HG02623 (cell line): ENCODE data around the gene TMEM178B.

Source experiments
- ATAC-seq: cut with Tn5 transposase; IDR thresholded peaks from one replicate; pipeline ENCODE4 v1.9.1; 2021; ENCODE audit warnings: moderate library complexity; ENCODE audit not compliant: unreplicated experiment

Gene TMEM178B

DNA sequence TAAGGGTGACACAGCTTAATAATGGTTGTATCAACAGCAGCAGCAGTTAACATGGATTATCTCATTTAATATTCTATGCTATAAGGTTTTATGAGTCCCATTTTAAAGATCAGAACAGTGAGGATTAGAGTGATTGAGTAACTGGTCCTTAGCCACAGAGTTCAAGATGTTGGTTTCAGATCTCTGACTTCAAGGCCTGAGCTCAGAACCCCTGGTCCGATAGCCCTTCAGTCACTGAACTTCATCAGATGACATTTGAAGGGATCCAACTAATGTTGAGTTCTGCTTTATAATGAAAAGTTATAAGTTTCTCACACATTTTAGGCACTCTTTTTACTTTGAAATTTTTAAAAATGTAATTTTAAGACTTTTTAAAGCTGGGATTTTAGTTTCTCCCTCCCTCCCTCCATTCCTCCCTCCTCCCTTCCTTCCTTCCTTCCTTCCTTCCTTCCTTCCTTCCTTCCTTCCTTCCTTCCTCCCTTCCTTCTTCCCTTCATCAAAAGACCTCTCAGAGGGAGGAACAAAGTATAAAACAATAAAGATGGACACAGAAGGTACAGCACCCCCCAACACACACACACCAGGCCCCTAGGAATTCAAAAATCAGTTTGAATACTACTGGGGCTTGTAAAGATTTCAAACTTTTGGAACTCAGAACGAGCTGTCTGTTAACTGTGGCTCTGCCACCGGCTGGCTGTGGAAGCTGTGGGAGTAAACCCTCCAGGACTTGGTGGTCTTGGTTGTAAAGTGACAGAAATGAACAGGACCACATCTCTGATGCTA lies 270.5 kb downstream of the TMEM178B start:
- no peak for ATAC-seq

DNA sequence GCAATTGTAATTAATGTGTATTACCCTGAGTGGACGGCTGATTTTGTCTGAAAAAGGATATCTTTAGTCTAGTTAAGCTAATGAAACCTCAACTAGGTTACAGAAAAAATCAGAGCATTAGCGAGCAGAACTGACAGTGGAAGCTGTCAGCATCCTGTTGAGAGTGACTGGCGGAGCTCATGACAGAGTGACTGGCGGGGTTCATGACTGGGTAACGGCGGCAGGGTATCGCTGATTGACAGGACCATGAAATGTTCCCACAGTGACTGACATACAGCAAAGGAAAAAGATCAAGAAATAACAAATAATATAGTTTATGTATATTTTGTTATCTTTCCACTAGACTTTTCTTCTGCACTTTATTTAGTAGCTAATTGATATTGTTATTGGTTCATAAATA lies 274.9 kb downstream of the TMEM178B start:
- ATAC-seq: no peak

DNA sequence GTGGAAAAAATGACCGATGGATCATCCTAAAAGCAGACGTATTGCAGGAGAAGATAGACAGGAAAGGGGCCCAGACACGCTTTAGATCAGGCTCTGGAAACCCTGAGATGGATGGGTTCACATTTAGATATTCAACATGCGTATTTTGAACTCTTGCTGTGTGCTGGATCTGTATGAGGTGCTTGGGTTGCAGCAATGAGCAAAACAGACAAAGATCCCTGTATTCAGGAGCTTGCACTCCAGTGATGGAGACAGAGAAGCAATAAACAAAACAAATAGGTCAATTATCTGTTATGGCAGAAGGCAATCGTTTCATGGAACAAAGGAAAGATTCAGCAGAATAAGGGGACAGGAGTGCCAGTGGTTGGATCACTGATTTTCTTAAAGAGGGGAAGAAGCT lies 275.5 kb downstream of the TMEM178B start:
- no peak for ATAC-seq

DNA sequence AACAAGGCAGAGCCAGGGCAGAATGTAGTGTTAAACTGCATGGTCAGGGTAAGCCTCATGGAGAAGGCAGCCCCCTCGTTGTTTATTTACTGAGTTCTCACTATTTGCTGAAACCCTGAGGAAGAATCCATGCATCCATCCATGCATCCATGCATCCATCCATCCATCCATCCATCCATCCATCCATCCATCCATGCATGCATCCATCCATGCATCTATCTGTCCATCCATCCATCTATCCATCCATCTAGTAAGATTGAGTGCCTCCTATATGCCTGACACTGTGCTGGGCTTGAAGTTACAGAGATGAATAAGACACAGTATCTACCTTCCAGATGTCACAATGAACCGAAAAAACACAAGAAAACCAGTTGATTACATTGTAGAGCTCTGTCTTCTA lies 275.9 kb downstream of the TMEM178B start:
- ATAC-seq: no peak

DNA sequence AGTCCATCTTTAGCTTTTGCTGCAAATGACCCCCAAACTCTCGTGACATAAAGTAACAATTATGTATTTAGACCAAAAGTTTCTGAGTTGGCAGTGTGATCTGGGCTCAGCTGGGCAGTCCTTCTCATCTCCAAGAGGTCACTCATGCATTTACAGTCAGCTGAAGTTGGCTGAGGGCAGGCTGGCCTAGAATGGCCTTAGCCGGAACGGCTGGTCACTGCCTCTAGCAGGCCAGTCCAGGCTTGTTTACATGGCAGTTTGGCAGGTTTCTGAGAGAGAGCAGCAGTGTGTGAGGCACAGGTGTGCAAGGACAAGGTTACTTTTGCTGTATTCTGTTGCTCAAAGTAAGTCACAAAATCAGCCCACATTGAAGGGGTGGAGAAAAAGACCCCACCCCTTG lies 277.3 kb downstream of the TMEM178B start:
- ATAC-seq: no peak

DNA sequence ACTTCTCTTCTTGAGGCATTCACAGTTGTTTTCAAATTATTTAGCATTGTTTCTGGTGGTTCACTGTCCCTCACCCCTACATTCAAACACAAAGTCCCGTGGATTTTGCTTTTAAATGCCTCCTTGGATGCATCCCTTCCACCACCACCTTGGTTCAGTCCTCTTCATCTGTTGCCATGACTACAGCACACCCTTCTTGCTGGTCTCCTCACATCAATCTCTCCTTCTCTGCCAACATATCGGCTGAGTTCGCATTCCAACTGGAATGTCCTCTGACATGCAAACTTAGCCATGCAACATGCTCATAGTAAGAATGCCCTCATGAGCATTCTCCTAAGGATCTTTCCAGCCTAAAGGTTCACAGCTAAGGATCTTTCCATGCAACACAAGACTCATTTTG lies 279.1 kb downstream of the TMEM178B start:
- no peak for ATAC-seq

DNA sequence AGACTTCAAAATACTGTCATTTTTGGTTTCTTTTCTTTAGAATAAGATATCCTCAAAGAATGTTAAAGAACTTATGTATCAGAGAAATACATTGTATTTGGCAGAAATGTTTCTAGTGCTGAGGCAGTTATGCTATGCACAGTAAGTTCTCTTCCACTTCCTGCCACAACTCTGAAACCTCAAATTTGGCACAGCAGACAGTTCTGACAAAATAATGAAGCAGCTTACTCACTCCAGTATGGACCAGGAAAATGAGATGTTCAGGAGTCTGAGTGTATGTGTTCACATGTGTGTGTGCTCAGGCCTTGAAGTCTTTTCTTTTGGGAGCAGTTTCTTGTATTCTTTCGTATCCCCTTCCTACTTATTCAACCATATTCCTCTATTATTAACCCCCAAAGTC lies 280.4 kb downstream of the TMEM178B start:
- no peak for ATAC-seq

DNA sequence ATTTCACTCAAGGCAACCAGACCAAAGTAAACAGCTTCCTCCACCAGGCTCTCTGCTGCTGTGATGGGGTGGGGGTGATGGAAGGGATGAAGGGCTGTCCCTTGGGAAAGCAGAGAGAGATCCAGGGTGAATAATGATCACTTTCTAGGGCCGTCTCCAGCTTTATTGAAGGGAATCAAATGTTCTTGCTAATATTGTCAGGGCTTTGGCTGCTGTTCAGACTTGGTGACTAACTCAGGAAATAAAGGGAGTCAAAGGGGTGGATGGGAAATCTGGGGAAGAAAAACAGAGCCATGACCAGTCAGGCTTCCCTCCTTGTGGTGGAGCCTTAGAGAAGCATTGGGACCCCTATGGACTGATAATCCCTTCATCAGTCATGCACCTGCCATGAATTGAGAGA lies 281.2 kb downstream of the TMEM178B start:
- no peak for ATAC-seq

DNA sequence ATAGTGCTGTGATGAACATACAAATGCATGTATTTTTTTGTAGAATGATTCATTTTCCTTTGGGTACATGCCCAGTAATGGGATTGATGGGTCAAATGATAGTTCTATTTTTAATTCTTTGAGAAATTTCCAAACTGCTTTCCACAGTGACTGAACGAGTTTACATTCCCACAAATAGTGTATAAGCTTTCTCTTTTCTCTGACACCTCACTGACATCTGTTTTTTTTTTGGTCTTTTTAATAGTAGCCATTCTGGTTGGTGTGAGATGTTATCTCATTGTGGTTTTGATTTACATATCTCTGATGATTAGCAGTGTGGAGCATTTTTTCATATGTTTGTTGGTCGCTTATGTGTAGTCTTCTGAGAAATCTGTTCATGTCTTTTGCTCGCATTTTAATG lies 282.3 kb downstream of the TMEM178B start:
- no peak for ATAC-seq

DNA sequence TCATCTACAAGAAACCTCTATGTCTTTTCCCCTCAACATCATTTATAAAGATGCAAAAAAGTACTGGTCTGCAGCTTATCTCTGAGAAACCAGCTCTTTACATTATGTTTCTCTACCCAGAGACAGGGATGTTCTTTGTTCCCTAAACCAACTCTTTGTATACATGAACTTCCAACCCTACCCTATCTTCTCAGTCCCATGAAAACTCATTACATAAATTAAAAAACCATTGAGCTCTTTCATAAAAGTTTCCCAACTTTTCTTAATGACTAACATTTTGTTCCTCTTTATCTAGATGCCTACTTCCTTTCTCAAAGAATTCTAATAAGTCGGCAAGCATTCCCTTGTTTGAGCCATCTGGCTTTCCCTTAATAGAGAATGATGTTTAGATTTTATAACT lies 284.5 kb downstream of the TMEM178B start:
- no peak for ATAC-seq

DNA sequence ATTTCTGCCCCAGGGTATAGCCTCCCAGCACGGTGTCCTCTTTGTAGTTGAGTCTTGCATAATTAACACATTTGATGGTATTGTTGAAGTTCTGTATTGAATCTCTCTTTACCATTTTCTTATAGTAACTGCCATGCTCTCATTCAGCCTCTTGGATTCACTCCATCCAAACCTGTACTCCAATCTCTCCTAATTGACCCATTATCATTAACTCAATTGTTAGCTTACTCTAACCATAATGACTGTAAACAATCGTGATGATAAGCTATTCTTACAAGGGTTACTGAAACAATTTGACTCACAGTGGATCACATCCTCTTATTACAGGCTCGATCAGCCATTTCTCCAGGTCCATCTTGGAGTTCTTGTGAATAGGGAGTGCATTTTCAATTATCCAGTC lies 285.4 kb downstream of the TMEM178B start:
- no peak for ATAC-seq

DNA sequence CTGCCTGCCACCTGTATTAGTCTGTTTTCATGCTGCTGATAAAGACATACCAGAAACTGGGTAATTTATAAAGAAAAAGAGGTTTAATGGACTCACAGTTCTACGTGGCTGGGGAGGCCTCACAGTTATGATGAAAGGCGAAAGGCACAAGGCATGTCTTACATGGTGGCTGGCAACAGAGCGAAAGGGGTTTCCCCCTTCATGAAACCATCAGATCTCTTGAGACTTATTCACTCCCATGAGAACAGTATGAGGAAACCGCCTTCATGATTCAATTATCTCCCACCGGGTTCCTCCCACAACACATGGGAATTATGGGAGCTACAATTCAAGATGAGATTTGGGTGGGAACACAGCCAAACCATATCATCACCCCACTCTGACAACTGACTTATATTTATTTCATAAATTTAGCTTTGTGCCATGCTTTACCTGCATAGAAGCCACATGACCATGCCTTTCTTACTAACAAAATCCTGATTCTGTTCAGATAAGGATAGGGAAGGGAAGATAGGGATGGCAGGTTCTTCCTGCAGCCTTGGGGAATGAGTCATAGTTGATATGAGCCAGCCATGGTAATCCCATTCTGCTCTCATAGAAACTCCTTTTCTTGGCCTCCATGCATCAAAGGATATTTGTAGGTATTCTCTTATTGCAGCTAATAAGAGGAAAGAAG lies 286.0 kb downstream of the TMEM178B start:
- no peak for ATAC-seq

DNA sequence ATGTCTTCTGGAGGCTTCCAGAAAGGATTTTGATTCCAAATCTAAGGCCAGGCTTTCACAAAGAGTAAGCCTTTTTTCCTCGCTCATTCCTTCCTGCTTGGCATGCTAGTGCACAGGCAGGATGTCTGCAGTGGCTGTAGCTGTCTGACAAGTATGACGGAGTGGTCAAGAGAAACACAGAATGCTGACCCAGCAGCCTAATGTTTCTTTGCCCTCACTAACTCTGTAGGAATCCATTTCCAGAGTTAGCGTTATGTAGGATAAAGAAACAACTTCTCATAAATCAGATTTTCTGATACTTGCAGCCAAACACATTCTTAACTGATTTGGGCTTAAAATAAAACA lies 286.5 kb downstream of the TMEM178B start:
- no peak for ATAC-seq

DNA sequence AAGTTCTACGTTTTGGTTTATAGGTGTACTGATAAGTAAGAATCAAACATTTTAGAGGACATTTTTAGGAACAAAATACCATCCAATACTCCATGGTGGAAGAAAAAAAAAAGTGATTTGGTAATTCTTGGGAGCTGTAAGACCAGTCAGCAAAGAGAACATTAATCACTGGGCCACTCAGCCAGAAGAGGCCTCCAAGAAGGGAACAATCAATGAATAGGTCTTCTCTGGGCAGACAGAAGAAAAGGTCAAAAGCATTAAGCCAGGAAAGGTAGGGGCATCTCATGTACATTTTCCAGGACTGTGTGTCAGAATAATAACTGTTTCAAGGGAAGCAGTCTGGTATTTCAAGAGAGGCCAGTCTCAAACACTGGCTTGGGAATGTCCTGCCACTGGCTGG lies 286.9 kb downstream of the TMEM178B start:
- ATAC-seq: no peak

DNA sequence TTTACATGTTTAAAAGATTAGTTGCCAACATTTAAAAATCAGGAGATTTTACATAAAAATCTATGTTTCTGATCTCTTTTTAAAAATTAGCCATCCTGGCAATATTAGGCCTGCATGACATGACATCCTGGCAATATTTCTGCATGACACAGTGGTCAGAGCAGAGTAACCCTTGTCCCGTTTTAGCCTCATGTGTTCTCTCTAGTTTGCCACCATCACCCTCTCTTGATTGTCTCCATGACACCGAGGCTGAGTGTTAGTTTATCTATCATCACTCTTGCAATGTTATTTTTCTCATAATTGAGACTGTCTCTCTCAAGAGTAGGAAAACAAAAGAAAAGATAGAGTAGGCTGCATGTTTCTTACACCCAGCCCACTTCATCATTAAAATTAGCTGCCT lies 287.6 kb downstream of the TMEM178B start:
- ATAC-seq: no peak

DNA sequence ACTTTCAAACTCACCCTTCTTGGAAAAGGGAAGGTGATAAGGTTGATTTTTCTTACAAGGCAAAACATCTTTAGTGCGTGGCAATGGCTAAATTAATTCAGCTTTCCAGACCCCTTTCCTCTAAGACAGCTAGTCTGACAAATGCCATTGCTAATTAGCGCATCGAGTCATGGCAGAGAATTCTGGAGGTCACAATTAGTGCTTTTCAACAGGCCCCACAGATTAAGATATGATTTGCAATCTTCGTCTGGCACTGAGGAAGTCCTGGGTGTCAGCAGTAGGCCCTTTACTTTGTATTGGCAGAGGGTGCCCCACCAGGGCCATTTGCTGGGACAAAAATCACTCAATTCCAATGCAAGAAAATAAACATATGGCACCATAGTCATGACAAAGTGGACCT lies 288.1 kb downstream of the TMEM178B start:
- ATAC-seq: no peak

DNA sequence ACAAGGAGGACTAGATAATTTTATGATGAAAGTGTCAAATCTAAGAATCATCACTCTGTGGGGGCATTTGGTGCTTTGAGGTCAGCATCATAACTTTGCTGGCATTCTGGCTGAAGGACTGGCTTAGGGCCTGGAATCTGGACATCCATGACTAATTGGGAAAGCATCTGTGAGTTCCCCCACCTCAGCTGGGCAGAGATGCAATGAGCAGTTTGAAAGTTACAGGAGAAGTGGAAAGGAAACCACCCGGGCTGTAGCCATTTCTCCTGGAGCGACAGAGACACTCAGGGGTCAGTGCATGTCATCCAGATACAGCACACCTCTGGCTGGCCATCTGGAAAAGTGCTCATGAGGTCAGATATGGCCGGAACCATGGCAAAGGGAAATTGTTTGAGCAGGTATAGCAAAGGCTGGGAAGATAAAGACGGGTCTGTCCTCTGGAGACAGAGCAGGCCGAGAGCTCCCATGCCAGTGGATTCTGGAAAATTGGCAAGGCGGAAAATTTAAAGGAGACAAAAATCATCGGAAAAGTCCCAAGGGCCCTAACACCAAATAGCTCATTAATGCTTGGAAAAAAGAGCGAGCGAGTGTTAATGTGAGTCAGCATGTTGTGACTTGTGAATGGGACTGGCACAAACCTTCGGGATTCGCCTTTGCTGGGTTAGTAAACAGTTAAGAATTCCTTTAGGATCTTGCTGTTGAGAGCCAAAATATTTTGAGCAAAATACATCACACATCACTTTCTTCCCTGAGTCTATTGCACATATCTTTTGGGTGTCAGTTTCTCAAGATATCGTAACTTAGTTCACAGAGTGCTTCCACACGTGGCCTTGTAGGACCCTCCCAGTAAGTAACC lies 288.9 kb downstream of the TMEM178B start:
- ATAC-seq: no peak

DNA sequence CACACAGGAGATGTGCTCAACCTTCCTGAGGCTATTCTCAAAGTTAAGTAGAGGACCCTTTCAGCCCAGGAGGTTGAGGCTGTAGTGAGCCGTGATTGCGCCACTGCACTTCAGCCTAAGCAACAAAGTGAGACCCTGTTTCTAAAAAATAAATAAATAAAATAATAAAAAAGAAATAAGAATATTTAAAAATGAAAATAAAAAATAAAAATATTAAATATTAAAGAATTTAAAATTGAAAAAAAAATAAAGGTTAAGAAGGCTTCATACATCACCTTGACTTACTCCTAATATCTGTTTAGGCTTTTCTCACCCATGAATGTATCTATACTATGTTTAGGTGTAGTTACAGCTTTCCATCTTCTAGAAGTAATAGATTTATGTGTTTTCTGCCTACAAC lies 289.9 kb downstream of the TMEM178B start:
- no peak for ATAC-seq

DNA sequence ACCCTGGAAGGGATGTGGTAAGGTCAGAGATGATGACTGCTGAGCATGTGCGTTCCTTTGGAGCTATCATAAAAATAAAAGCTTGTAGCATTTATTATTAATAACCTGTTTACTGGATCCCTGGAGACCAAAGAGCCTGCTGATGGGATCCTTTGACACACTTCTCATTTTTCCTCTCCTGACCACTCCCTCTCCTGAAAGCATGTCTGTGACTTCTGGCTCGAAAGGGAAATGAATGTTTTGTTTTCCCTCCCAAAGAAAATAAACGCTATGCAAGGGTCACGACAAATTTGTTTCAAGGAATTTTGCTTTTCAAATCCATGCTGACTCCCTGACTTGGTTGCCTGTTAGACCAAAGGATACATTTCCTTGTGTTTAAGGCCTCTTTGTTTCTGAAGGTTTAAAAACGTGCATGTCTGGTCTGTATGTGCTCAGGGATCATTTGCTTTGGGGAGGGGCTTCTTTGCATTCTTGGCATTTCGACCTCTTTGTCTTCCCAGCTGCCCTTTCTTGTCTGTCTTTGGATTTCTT lies 292.3 kb downstream of the TMEM178B start:
- no peak for ATAC-seq

DNA sequence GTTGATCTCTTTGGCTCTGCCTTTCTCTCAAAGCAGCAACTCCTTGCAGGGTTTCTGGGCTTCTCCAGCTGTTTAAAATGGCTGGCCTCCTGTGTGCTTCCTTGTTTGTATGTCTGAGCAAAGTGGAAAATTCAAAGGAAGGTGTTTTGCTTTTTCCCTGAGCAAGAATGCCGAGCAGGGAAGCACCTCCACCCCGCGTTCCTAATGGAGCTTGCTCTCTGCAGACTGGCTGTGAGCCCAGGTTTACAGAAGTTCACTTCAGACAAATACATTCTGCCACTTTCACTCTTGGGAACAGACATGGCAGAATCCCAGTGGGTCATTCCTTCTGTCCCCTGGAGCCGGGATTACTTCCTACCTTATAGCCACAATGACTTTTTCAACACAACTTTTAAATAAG lies 295.6 kb downstream of the TMEM178B start:
- no peak for ATAC-seq

DNA sequence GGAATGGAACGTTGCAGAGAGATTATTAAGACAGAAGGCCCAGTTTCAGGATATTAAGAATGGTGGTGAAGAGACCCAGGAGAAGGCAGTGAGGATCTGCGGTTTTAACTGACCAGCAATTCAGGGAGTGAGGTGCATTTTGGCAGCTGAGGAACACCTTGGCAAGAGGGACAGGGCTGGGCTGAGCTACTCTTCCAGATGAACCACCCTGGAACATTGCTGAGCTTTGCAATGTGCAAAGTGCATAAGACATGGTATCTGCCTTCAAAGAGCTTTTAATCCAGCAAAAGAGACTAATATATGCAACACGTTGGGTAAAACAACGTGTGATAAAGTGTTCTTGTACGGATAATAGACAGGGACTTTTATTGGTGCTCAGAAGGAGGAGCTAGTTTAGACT lies 296.3 kb downstream of the TMEM178B start:
- ATAC-seq: no peak

DNA sequence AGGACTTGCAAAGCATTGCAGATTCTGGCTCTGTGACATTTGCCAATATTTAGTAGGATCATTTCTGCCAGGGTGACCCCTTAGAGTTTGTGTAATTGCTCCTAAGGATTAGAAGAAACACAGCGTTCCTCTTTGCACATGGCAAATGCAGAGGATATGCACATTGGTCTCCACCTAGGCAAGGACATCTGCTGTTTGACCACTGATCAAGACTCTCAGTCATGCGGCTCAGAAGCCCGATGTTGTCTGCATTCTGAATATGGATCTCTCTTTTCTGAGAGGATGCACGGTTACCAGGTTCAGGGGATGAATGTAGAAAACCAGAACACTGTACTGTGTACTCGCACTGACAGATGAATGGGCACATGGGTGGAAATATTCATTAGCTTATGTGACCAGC lies 296.8 kb downstream of the TMEM178B start:
- no peak for ATAC-seq
